Activated CD4-positive, alpha-beta T cell treated with anti-CD3 and anti-CD28 coated beads, Interleukin-2, amount 50 U/mL, for 4 hours (primary cell): ENCODE results near the gene RCBTB1.
"Not testable (repeated sequence)": the region's sequence is repeated elsewhere in the genome, so short reads cannot be mapped to it uniquely, and the experiment has no call there.

Experiments used
- DNase-seq, 2 experiments: peaks; one replicate each; pipeline ENCODE4 v3.0.0-alpha.2; 2020

The RCBTB1 gene

GRCh38 chr13:49585220-49586157, at the start of gene RCBTB1:
Gene RCBTB1, minus strand, starts transcription at chr13:49585558. Its CDS starts 18,279 bp downstream, at chr13:49567279.
- peak; percentile 53 to 57 for DNase-seq

- no peak for DNase-seq
These were observed 48.4 kb upstream of the RCBTB1 start for GRCh38 chr13:49633710-49634109.

GRCh38 chr13:49632156-49632555, 46.8 kb upstream of the RCBTB1 start:
- DNase-seq: no peak

- DNase-seq: no peak
These were observed 45.2 kb upstream of the RCBTB1 start for GRCh38 chr13:49630580-49630979.

- DNase-seq: no peak
These were observed 44.6 kb upstream of the RCBTB1 start for GRCh38 chr13:49629947-49630346.

- no peak for DNase-seq
These were observed 44.0 kb upstream of the RCBTB1 start for GRCh38 chr13:49629196-49629938.

- DNase-seq: peak; percentile 20 to 33
These were observed 42.7 kb upstream of the RCBTB1 start, which contains the start of gene ARL11 for GRCh38 chr13:49627831-49628652. Gene ARL11, plus strand, starts transcription at chr13:49628507. Its CDS starts 1,941 bp downstream, at chr13:49630448.

- DNase-seq: no peak
These were observed 40.2 kb upstream of the RCBTB1 start for GRCh38 chr13:49625392-49626079.

GRCh38 chr13:49624229-49624628, 38.9 kb upstream of the RCBTB1 start:
- DNase-seq: no peak

- DNase-seq: no peak
These were observed 37.0 kb upstream of the RCBTB1 start for GRCh38 chr13:49622174-49622946.

GRCh38 chr13:49620170-49620621, 34.8 kb upstream of the RCBTB1 start:
- DNase-seq: no peak

- DNase-seq: no peak
These were observed 31.3 kb upstream of the RCBTB1 start for GRCh38 chr13:49616676-49617065.

- DNase-seq: no peak
These were observed 30.7 kb upstream of the RCBTB1 start for GRCh38 chr13:49615836-49616675.

- DNase-seq: not testable (repeated sequence)
These were observed 26.7 kb upstream of the RCBTB1 start for GRCh38 chr13:49612042-49612441.

- no peak for DNase-seq
These were observed 24.8 kb upstream of the RCBTB1 start for GRCh38 chr13:49610176-49610575.

- DNase-seq: no peak
These were observed 23.4 kb upstream of the RCBTB1 start for GRCh38 chr13:49608651-49609331.

- DNase-seq: no peak
These were observed 22.4 kb upstream of the RCBTB1 start for GRCh38 chr13:49607761-49608160.

- DNase-seq: peak; percentile 79 to 81
These were observed 21.6 kb upstream of the RCBTB1 start for GRCh38 chr13:49606747-49607648.

- no peak for DNase-seq
These were observed 19.2 kb upstream of the RCBTB1 start for GRCh38 chr13:49604570-49604969.
